Body of pancreas (tissue), 4 donors: Measurements from ENCODE around the gene C2CD4C. TPM values are rescaled to one million over a fixed set of nuclear protein-coding genes. Genes with fewer than 3 reads are reported as not detected.

ENCODE experiments used
- ATAC-seq: fragments of 150-250 bp; one replicate; pipeline ENCODE4 v1.9.1; 2016
- DNase-seq, 4 donors: peaks; one replicate each; pipeline ENCODE4 v3.0.0-alpha.2; 2019
- H3K27ac ChIP-seq, 4 donors: fragments of 200-600 bp; sonication (generic); 1 replicate in 3 of 4; 2 replicates in 1 of 4; pipeline versions ENCODE4 v1.5.1 to v1.6.1; 2016 to 2019; ENCODE audit warnings: mild to moderate bottlenecking in 1 of 4, mixed read lengths in 1 of 4, moderate library complexity in 1 of 4
- H3K27me3 ChIP-seq, 2 donors: fragments of 200-600 bp; sonication (generic); one replicate each; pipeline ENCODE4 v1.6.0; 2016; ENCODE audit warnings: mild to moderate bottlenecking in 1 of 2
- H3K36me3 ChIP-seq, 2 donors: fragments of 200-600 bp; sonication (generic); replicated peaks in 1 of 2; 2 replicates each; pipeline ENCODE4 v1.5.1; 2016; ENCODE audit warnings: low read depth in 2 of 2; ENCODE audit not compliant: insufficient read depth in 1 of 2
- H3K4me1 ChIP-seq: fragments of 200-600 bp; sonication (generic); one replicate; pipeline ENCODE4 v1.6.0; 2016
- H3K4me3 ChIP-seq, 2 donors: fragments of 200-600 bp; sonication (generic); 1 replicate in 1 of 2; 2 replicates in 1 of 2; pipeline ENCODE4 v1.5.1; 2016 to 2019
- H3K9me3 ChIP-seq, 3 donors: fragments of 200-600 bp; sonication (generic); 1 replicate in 2 of 3; 2 replicates in 1 of 3; pipeline ENCODE4 v1.5.1; 2016
- POLR2A ChIP-seq, 3 donors: fragments of 450-650 bp; IDR thresholded peaks; one replicate each; pipeline ENCODE4 v1.6.1; 2016; ENCODE audit warnings: antibody characterized with exemption in 3 of 3, mild to moderate bottlenecking in 2 of 3
- WGBS, 2 donors: methylation state at CpG; one replicate each; pipeline ENCODE4 v1.1.5; 2017; 5-methylcytosine and 5-hydroxymethylcytosine counted together
- intact Hi-C: fragments of 100-400 bp; cut with DNase I; formaldehyde crosslinking; loops from one replicate; pipeline ENCODE4 v1.15.1; 2023
- total RNA-seq, 2 donors: library from RNA; depleted of rRNA; stranded (reverse); fragments of >200 nt; gene quantifications; one replicate each; pipeline ENCODE4 v1.1.0, GENCODE V29; 2016
- TF ChIP-seq, protein P1 (sequence below), 7 experiments: fragments of 450-650 bp in 4 of 7; fragments of 200-600 bp in 3 of 7; sonication (generic) in 3 of 7; IDR thresholded peaks; one replicate each; pipeline ENCODE4 v1.5.1; 2016 to 2019; ENCODE audit warnings: antibody characterized with exemption in 7 of 7

Gene C2CD4C
- total RNA-seq, 2 donors from 2014 or later = 0.33 to 1.8 TPM

DNA sequence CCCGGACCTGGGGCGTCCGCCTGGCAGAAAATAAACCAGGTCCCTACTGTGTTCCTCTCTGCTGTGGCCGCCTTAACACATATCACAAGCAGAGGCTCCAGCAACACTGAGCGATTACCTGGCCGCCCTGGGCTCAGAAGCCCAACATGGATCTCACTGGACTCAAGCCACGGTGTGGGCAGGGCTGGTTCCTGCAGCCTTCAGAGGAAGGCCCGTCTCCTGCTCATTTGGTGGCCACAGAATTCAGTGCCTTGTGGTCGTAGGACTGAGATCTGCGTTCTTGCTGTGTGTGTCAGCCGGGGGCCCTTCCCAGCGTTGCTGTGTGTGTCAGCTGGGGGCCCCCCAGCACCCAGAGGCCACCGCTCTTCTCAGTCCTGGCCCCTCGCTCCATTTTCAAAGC is 30.2 kb downstream of the C2CD4C start:
- Histone ChIP-seq H3K9me3 (no peaks in the 10 kb centered on the region), H3K36me3 (no peaks in the 10 kb centered on the region), H3K27ac (no peak overlapping the region), H3K4me1 (no peaks in the 10 kb centered on the region), H3K27me3 (peaks cover 0 to 11% of the 10 kb centered on the region in 2 donors), H3K4me3 (no peak overlapping the region)
- TF ChIP-seq, protein P1, sequence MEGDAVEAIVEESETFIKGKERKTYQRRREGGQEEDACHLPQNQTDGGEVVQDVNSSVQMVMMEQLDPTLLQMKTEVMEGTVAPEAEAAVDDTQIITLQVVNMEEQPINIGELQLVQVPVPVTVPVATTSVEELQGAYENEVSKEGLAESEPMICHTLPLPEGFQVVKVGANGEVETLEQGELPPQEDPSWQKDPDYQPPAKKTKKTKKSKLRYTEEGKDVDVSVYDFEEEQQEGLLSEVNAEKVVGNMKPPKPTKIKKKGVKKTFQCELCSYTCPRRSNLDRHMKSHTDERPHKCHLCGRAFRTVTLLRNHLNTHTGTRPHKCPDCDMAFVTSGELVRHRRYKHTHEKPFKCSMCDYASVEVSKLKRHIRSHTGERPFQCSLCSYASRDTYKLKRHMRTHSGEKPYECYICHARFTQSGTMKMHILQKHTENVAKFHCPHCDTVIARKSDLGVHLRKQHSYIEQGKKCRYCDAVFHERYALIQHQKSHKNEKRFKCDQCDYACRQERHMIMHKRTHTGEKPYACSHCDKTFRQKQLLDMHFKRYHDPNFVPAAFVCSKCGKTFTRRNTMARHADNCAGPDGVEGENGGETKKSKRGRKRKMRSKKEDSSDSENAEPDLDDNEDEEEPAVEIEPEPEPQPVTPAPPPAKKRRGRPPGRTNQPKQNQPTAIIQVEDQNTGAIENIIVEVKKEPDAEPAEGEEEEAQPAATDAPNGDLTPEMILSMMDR (IDR thresholded peaks at IDR 0.05) = no peak
- TF ChIP-seq POLR2A (IDR thresholded peaks at IDR 0.05) = no peak
- 56 to 59% methylated on average over 4 to 14 of the region's 14 CpGs for WGBS, 2 donors
- DNase-seq (no peak), ATAC-seq (no peak)
- intact Hi-C loops = no loop called here

DNA sequence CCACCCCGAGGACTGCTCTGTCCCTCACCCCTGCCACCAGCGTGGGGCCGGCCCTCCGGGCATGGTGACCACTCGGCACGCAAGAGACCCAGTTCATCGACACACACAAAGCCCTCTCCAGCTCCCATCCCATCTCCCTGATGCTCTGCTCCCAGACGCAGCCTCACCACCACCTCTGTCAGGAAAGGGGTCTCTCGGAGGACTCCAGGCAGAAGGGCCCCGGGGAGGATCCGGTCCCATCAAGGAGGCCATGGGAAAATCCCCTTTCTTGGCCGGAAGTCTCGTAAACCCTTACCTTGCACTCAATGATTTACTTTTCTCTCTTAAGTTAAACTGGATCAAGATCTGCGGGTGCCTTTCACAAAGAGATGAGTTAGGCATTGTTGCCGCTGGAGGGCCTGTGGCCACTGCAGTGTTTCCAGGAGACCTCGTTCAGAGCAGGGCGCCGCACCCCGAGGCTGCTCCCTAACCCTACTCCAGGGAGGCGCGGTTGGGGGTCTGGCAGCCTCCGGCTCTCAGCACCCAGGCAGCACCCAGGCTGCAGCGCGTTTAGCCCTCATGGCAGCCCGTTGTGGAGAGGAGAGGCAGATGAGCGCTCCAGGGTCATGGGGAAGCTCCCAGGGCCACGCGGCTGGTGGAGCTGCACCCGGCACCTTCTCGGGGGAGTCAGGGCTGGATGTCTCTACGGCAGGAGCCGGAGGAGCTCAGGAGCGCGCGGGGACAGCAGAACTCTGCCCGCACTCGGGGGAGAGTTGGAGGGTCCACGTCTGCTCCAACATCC is 31.0 kb downstream of the C2CD4C start:
- no peaks in the 10 kb centered on the region for H3K9me3 ChIP-seq
- no peak for DNase-seq
- ATAC-seq = no peak
- intact Hi-C loops = no loop called here
- WGBS, 2 donors = 41 to 56% methylated on average over 13 to 37 of the region's 38 CpGs
- no peaks in the 10 kb centered on the region for H3K36me3 ChIP-seq
- H3K27ac ChIP-seq = no peak overlapping the region
- TF ChIP-seq, protein P1 (IDR thresholded peaks at IDR 0.05) = no peak
- no peak for TF ChIP-seq POLR2A (IDR thresholded peaks at IDR 0.05)
- peaks cover 0 to 10% of the 10 kb centered on the region in 2 donors for H3K27me3 ChIP-seq
- H3K4me1 ChIP-seq = no peaks in the 10 kb centered on the region
- H3K4me3 ChIP-seq = no peak overlapping the region

GRCh38 chr19:376111-376470 is 32.9 kb downstream of the C2CD4C start:
- whole genome bisulfite sequencing, 2 donors = 81 to 92% methylated on average over 2 to 8 of the region's 8 CpGs
- H3K4me3 ChIP-seq = no peak overlapping the region
- no peaks in the 10 kb centered on the region for H3K4me1 ChIP-seq
- TF ChIP-seq, protein P1 (IDR thresholded peaks at IDR 0.05) = no peak
- TF ChIP-seq POLR2A (IDR thresholded peaks at IDR 0.05) = no peak
- ATAC-seq (no peak), DNase-seq (no peak)
- peaks cover 0 to 10% of the 10 kb centered on the region in 2 donors for H3K27me3 ChIP-seq
- H3K27ac ChIP-seq = no peak overlapping the region
- no peaks in the 10 kb centered on the region for H3K36me3 ChIP-seq
- intact Hi-C loops = no loop called here
- H3K9me3 ChIP-seq = no peaks in the 10 kb centered on the region

DNA sequence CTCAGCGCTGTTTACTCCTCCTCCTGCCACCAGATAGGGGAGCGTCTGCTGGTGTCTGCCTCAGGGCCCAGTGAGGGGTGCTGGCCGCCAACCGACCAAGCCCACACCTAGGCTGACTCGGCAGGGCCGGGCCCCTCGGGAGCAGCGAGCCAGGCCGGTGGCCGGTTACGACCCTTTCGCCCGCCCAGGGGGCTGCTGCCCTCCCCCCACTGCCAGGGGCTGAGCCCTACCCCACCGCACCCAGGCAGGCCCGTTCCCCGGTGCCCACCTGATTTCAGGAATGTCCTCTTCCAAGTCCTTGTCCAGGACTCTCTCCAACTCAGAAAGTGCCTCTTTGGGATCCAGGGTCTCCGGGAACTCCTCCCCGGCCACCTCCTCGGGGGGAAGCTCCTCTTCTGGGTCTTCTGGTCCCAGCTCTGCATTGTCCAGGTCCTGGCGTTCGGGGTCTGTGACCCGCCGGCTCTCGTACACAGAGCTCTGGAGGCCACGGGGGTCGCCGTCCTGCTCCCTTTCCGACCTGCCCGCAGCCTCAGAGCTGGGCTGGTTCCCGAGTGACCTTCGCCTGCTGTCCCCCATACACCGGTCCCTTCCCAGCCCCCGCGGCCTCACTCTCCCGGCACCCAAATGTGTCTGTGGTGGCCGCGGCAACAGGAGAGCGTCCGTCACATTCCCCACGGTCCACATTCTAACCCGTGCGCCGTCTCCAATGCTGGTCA is 33.4 kb downstream of the C2CD4C start:
- no peaks in the 10 kb centered on the region for H3K9me3 ChIP-seq
- no peak overlapping the region for H3K4me3 ChIP-seq
- DNase-seq (no peak), ATAC-seq (no peak)
- intact Hi-C loops = no loop called here
- WGBS, 2 donors = 57 to 64% methylated on average over 18 to 36 of the region's 43 CpGs
- H3K27ac ChIP-seq = no peak overlapping the region
- TF ChIP-seq POLR2A (IDR thresholded peaks at IDR 0.05) = no peak
- TF ChIP-seq, protein P1 (IDR thresholded peaks at IDR 0.05) = no peak
- no peaks in the 10 kb centered on the region for H3K36me3 ChIP-seq
- H3K27me3 ChIP-seq = peaks cover 0 to 10% of the 10 kb centered on the region in 2 donors
- no peaks in the 10 kb centered on the region for H3K4me1 ChIP-seq
